Measurements from ENCODE around the gene CD8B. TPM values are rescaled to one million over a fixed set of nuclear protein-coding genes. Genes with fewer than 3 reads are reported as not detected.
A peak's percentile ranks its signal among the peaks of the same experiment; 100 is the strongest.

The CD8B gene
- total RNA-seq, 1 experiment from 2014 or later, result not detected

DNA sequence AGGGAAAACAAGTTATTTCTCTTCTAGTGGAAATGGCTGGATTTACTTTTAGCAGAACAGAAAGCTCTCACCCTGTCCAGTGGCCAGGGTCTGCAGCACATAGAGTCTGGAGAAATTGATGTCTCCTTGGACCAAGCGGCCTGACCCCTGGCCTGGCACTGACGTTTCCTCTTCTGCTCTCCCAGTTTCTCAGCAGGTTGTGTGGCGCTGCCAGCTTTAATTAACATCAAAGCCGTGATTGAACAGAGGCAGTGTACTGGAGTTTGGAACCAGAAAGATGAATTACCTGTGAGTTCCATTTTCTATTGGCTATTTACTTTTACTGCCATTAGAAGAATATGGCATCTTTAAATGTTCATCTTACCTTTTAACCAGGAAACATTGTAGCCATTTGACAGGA is 91.8 kb downstream of the CD8B start:
- TF ChIP-seq CTCF (conservative IDR thresholded peaks at IDR 0.05; ENCODE audit: low read depth, low read length) (no peak), EZH2 (IDR thresholded peaks at IDR 0.05; ENCODE audit: borderline replicate concordance, low read depth, low read length, poor library complexity, severe bottlenecking) (no peak)
- no peak for DNase-seq (ENCODE audit: low spot score)
- Histone ChIP-seq H3K36me3 (ENCODE audit: insufficient read depth, low read length, poor library complexity, severe bottlenecking) (peaks cover 37% of the 10 kb centered on the region), H3K27ac (ENCODE audit: low read depth, low read length, poor library complexity, severe bottlenecking) (no peak overlapping the region), H3K4me1 (ENCODE audit: insufficient read depth, low read length, poor library complexity, severe bottlenecking) (no peaks in the 10 kb centered on the region), H3K9me3 (ENCODE audit: low read depth, low read length, poor library complexity, severe bottlenecking) (no peaks in the 10 kb centered on the region), H3K4me3 (ENCODE audit: low read depth, low read length, poor library complexity, severe bottlenecking) (no peak overlapping the region), H3K27me3 (replicated peaks; ENCODE audit: insufficient read depth, low read depth, low read length, poor library complexity) (no peaks in the 10 kb centered on the region)
- POLR2A ChIA-PET (ENCODE audit: low non-redundant PET), result no interaction called here
- CTCF ChIA-PET, result no interaction called here
- BruUV-seq (replicated peaks), result no TSS peak
- intact Hi-C loops (cut with micrococcal nuclease; ENCODE audit: unreplicated experiment), result no loop called here

GRCh38 chr2:86768189-86768949 is 93.3 kb downstream of the CD8B start:
- Histone ChIP-seq H3K27ac (ENCODE audit: low read depth, low read length, poor library complexity, severe bottlenecking) (no peak overlapping the region), H3K36me3 (ENCODE audit: insufficient read depth, low read length, poor library complexity, severe bottlenecking) (peaks cover 33% of the 10 kb centered on the region), H3K4me3 (ENCODE audit: low read depth, low read length, poor library complexity, severe bottlenecking) (no peak overlapping the region), H3K4me1 (ENCODE audit: insufficient read depth, low read length, poor library complexity, severe bottlenecking) (no peaks in the 10 kb centered on the region), H3K27me3 (replicated peaks; ENCODE audit: insufficient read depth, low read depth, low read length, poor library complexity) (no peaks in the 10 kb centered on the region), H3K9me3 (ENCODE audit: low read depth, low read length, poor library complexity, severe bottlenecking) (no peaks in the 10 kb centered on the region)
- DNase-seq (ENCODE audit: low spot score), result no peak
- ChIA-PET CTCF (no interaction called here), POLR2A (ENCODE audit: low non-redundant PET) (no interaction called here)
- TF ChIP-seq CTCF (conservative IDR thresholded peaks at IDR 0.05; ENCODE audit: low read depth, low read length), result no peak
- TF ChIP-seq EZH2 (IDR thresholded peaks at IDR 0.05; ENCODE audit: borderline replicate concordance, low read depth, low read length, poor library complexity, severe bottlenecking), result no peak
- intact Hi-C loops (cut with micrococcal nuclease; ENCODE audit: unreplicated experiment), result no loop called here
- TSS peak; percentile 13 for BruUV-seq (replicated peaks)

Other genes with a start within 250 kb of the CD8B start
- gene RNF103, start 238.0 kb downstream of the CD8B start, total RNA-seq (2021), result 10.1 and 13.4 TPM in 2 replicates
- 38.7 and 42.9 TPM in 2 replicates for gene RMND5A, start 141.6 kb downstream of the CD8B start, total RNA-seq (2021)
- not detected in 2 replicates for gene CD8A, start 71.0 kb downstream of the CD8B start, total RNA-seq (2021)
- 2.5 and 4.1 TPM in 2 replicates for gene RGPD1, start 80.2 kb upstream of the CD8B start, total RNA-seq (2021)
- 2.0 and 3.3 TPM in 2 replicates for gene PLGLB1, start 160.0 kb upstream of the CD8B start, total RNA-seq (2021)